ENCODE data around the gene KRT13.

Gene KRT13

GRCh38 chr17:41491476-41491875 lies 13.9 kb downstream of the KRT13 start:
- DNase-seq = no peak

GRCh38 chr17:41490000-41490990 lies 15.1 kb downstream of the KRT13 start:
- DNase-seq = no peak

GRCh38 chr17:41489531-41489930 lies 15.9 kb downstream of the KRT13 start, which contains the start of gene KRT36:
Gene KRT36 (minus strand): TSS chr17:41489910. CDS start chr17:41489864, 46 bp downstream.
- DNase-seq = no peak

- DNase-seq = no peak
Measured at GRCh38 chr17:41486809-41487530, 18.4 kb downstream of the KRT13 start.

- DNase-seq = no peak
Measured at GRCh38 chr17:41486316-41486715, 19.1 kb downstream of the KRT13 start.

GRCh38 chr17:41484920-41485904 lies 20.2 kb downstream of the KRT13 start:
- DNase-seq = no peak

GRCh38 chr17:41483991-41484826 lies 21.2 kb downstream of the KRT13 start:
- no peak for DNase-seq

GRCh38 chr17:41483531-41483930 lies 21.9 kb downstream of the KRT13 start:
- DNase-seq = no peak

GRCh38 chr17:41481036-41481435 lies 24.4 kb downstream of the KRT13 start, which contains the start of gene KRT35:
Gene KRT35 (minus strand): TSS chr17:41481151. CDS start chr17:41481097, 54 bp downstream.
- DNase-seq = no peak

- DNase-seq = no peak
Measured at GRCh38 chr17:41480581-41480980, 24.8 kb downstream of the KRT13 start.

- DNase-seq = no peak
Measured at GRCh38 chr17:41480136-41480535, 25.3 kb downstream of the KRT13 start.

- no peak for DNase-seq
Measured at GRCh38 chr17:41478237-41478636, 27.2 kb downstream of the KRT13 start.

- no peak for DNase-seq
Measured at GRCh38 chr17:41476866-41477815, 28.3 kb downstream of the KRT13 start.

GRCh38 chr17:41475421-41475820 lies 30.0 kb downstream of the KRT13 start:
- no peak for DNase-seq

- no peak for DNase-seq
Measured at GRCh38 chr17:41474863-41475262, 30.5 kb downstream of the KRT13 start.

- no peak for DNase-seq
Measured at GRCh38 chr17:41468346-41468745, 37.1 kb downstream of the KRT13 start.

- no peak for DNase-seq
Measured at GRCh38 chr17:41467561-41467960, 37.9 kb downstream of the KRT13 start.

GRCh38 chr17:41466988-41467387 lies 38.4 kb downstream of the KRT13 start, which contains the start of gene KRT32:
Gene KRT32 (minus strand): TSS chr17:41467386. CDS start chr17:41467325, 61 bp downstream.
- no peak for DNase-seq

GRCh38 chr17:41464682-41465081 lies 40.7 kb downstream of the KRT13 start:
- peak; percentile 35 for DNase-seq

- no peak for DNase-seq
Measured at GRCh38 chr17:41464173-41464572, 41.2 kb downstream of the KRT13 start.
